Astrocyte (in vitro differentiated cells and primary cell): Measurements from ENCODE around the gene CENPS. TPM values are rescaled to one million over a fixed set of nuclear protein-coding genes. Genes with fewer than 3 reads are reported as not detected.

Experiments
- DNase-seq: peaks from one replicate; pipeline ENCODE4 v3.0.0-alpha.2; 2010; ENCODE audit warnings: low read depth
- FAIRE-seq: peaks from 2 replicates; lab custom pipeline; 2011; peaks lifted over from hg19 to GRCh38; lab: Jason Lieb, UNC
- H2AFZ ChIP-seq: 2 replicates; pipeline ENCODE4 v1.6.0; 2012; ENCODE audit warnings: low read depth, low read length, inconsistent platforms
- H3K27ac ChIP-seq: 2 replicates; pipeline ENCODE4 v1.5.1; 2011; ENCODE audit warnings: low read depth, low read length, inconsistent platforms
- H3K27me3 ChIP-seq: 2 replicates; pipeline ENCODE4 v1.6.0; 2011; ENCODE audit warnings: low read length, inconsistent platforms; ENCODE audit not compliant: insufficient read depth
- H3K36me3 ChIP-seq: 2 replicates; pipeline ENCODE4 v1.5.1; 2011; ENCODE audit warnings: low read length, inconsistent platforms; ENCODE audit not compliant: insufficient read depth
- H3K4me1 ChIP-seq: 2 replicates; pipeline ENCODE4 v1.5.1; 2011; ENCODE audit warnings: low read length, inconsistent platforms; ENCODE audit not compliant: insufficient read depth
- H3K4me2 ChIP-seq: 2 replicates; pipeline ENCODE4 v1.6.0; 2012; ENCODE audit warnings: low read length, inconsistent platforms
- H3K4me3 ChIP-seq: 2 replicates; pipeline ENCODE4 v1.5.1; 2011; ENCODE audit warnings: low read depth, mild to moderate bottlenecking, low read length, inconsistent platforms; ENCODE audit not compliant: insufficient read depth
- H3K79me2 ChIP-seq: 2 replicates; pipeline ENCODE4 v1.6.0; 2012; ENCODE audit warnings: mild to moderate bottlenecking, low read length, inconsistent platforms; ENCODE audit not compliant: insufficient read depth
- H3K9ac ChIP-seq: 2 replicates; pipeline ENCODE4 v1.6.0; 2012; ENCODE audit warnings: mild to moderate bottlenecking, low read length, inconsistent platforms
- H3K9me3 ChIP-seq: 2 replicates; pipeline ENCODE4 v1.5.1; 2012; ENCODE audit warnings: low read depth, mild to moderate bottlenecking, low read length, inconsistent platforms; ENCODE audit not compliant: insufficient read depth
- H4K20me1 ChIP-seq: 2 replicates; pipeline ENCODE4 v1.6.0; 2012; ENCODE audit warnings: low read length, inconsistent platforms; ENCODE audit not compliant: insufficient read depth
- H3K27ac Mint-ChIP-seq: one replicate; pipeline ENCODE4 v1.8.0; 2021; ENCODE audit warnings: mild to moderate bottlenecking, mixed read lengths; ENCODE audit not compliant: unreplicated experiment
- H3K27me3 Mint-ChIP-seq: one replicate; pipeline ENCODE4 v1.8.0; 2021; ENCODE audit warnings: low read depth, mixed read lengths; ENCODE audit not compliant: unreplicated experiment
- H3K36me3 Mint-ChIP-seq: one replicate; pipeline ENCODE4 v1.8.0; 2021; ENCODE audit warnings: low read depth, mixed read lengths; ENCODE audit not compliant: unreplicated experiment
- H3K4me1 Mint-ChIP-seq: one replicate; pipeline ENCODE4 v1.8.0; 2021; ENCODE audit warnings: low read depth, mixed read lengths; ENCODE audit not compliant: unreplicated experiment
- H3K4me3 Mint-ChIP-seq: one replicate; pipeline ENCODE4 v1.8.0; 2021; ENCODE audit warnings: mild to moderate bottlenecking, moderate library complexity, mixed read lengths; ENCODE audit not compliant: unreplicated experiment
- H3K9me3 Mint-ChIP-seq: one replicate; pipeline ENCODE4 v1.8.0; 2021; ENCODE audit warnings: mild to moderate bottlenecking, mixed read lengths; ENCODE audit not compliant: unreplicated experiment
- CTCF ChIP-seq: IDR thresholded peaks from 2 replicates; pipeline ENCODE4 v1.5.1; 2011; ENCODE audit warnings: low read depth, mild to moderate bottlenecking, inconsistent platforms, low read length, moderate library complexity; ENCODE audit not compliant: insufficient read depth
- EZH2 ChIP-seq: IDR thresholded peaks from 2 replicates; pipeline ENCODE4 v1.6.1; 2012; ENCODE audit warnings: mild to moderate bottlenecking, low read length, inconsistent platforms; ENCODE audit not compliant: insufficient read depth
- total RNA-seq: library from RNA; stranded (reverse); gene quantifications from 2 replicates; pipeline ENCODE4 v1.2.1, GENCODE V29; 2021

CENPS gene
- total RNA-seq, 1 donor from 2014 or later = 9.0 TPM

GRCh38 chr1:10383630-10384029 lies 46.6 kb upstream of the CENPS start:
- Histone ChIP-seq H3K27me3 (no peaks in the 10 kb centered on the region), H2AFZ (no peak overlapping the region), H3K27ac (no peak overlapping the region), H4K20me1 (peaks cover 3% of the 10 kb centered on the region), H3K79me2 (no peaks in the 10 kb centered on the region), H3K9ac (no peak overlapping the region), H3K4me1 (peaks cover 22% of the 10 kb centered on the region), H3K9me3 (no peaks in the 10 kb centered on the region), H3K36me3 (no peaks in the 10 kb centered on the region), H3K4me3 (no peak overlapping the region), H3K4me2 (no peak overlapping the region)
- TF ChIP-seq CTCF (no peak), EZH2 (no peak)
- peaks cover 21% of the 10 kb centered on the region for H3K4me1 Mint-ChIP-seq
- H3K27ac Mint-ChIP-seq = no peak overlapping the region
- H3K4me3 Mint-ChIP-seq = no peak overlapping the region
- FAIRE-seq = no peak
- H3K36me3 Mint-ChIP-seq = peaks cover 5% of the 10 kb centered on the region
- no peaks in the 10 kb centered on the region for H3K27me3 Mint-ChIP-seq
- no peak for DNase-seq
- H3K9me3 Mint-ChIP-seq = peaks cover 2% of the 10 kb centered on the region

GRCh38 chr1:10384219-10384618 lies 46.0 kb upstream of the CENPS start:
- H3K27ac Mint-ChIP-seq = no peak overlapping the region
- H2AFZ ChIP-seq = no peak overlapping the region
- TF ChIP-seq CTCF (no peak), EZH2 (no peak)
- no peaks in the 10 kb centered on the region for H3K27me3 ChIP-seq
- no peak overlapping the region for H3K4me3 ChIP-seq
- peaks cover 19% of the 10 kb centered on the region for H3K4me1 Mint-ChIP-seq
- H3K4me3 Mint-ChIP-seq = no peak overlapping the region
- H3K9ac ChIP-seq = no peak overlapping the region
- H3K9me3 ChIP-seq = no peaks in the 10 kb centered on the region
- peaks cover 21% of the 10 kb centered on the region for H3K4me1 ChIP-seq
- no peak overlapping the region for H3K27ac ChIP-seq
- no peak for FAIRE-seq
- H4K20me1 ChIP-seq = peaks cover 3% of the 10 kb centered on the region
- no peak for DNase-seq
- no peaks in the 10 kb centered on the region for H3K27me3 Mint-ChIP-seq
- H3K79me2 ChIP-seq = no peaks in the 10 kb centered on the region
- H3K4me2 ChIP-seq = no peak overlapping the region
- peaks cover 5% of the 10 kb centered on the region for H3K36me3 Mint-ChIP-seq
- peaks cover 2% of the 10 kb centered on the region for H3K9me3 Mint-ChIP-seq
- H3K36me3 ChIP-seq = no peaks in the 10 kb centered on the region

DNA sequence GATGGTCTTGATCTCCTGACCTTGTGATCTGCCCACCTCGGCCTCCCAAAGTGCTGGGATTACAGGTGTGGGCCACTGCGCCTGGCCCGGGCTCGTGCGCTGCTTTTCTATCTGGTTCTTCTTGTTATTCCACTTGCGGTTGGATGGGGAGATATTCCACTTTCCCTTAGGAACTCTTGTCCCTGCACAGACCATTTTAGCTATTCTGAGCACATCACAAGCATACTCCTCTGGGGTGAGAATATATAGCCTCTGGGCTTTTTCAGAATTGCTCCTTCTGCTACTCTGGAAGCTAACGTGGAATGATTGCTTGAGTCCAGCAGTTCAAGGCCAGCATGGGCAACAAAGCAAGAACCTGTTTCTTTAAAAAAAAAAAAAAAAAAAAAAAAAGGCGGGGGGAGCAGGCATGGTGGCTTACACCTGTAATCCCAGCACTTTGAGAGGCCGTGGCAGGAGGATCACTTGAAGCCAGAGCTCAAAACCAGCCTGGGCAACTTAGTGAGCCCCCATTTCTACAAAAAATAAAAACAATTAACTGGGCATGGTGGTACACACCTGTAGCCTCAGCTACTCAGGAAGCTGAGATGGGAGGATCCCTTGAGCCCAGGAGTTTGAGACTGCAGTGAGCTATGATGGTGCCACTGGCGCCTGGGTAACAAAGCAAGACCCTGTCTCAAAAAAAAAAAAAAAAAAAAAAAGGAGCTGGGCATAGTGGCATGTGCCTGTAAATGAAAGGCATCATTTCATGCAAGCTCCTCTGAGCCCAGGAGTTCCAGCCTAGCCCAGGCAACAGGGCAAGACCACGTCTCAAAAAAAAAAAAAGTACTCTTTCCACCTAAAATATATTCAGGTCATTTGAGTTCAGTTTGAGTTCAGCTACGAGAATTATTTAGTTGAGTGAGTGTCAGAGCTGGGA lies 43.2 kb upstream of the CENPS start:
- Histone ChIP-seq H3K4me2 (peak overlapping the region; percentile 70), H3K27me3 (no peaks in the 10 kb centered on the region), H3K79me2 (no peaks in the 10 kb centered on the region), H3K9me3 (no peaks in the 10 kb centered on the region), H3K4me3 (no peak overlapping the region), H3K4me1 (peaks cover 14% of the 10 kb centered on the region), H4K20me1 (no peaks in the 10 kb centered on the region), H3K9ac (peak overlapping the region; percentile 55), H2AFZ (no peak overlapping the region), H3K27ac (peak overlapping the region; percentile 67), H3K36me3 (no peaks in the 10 kb centered on the region)
- Mint-ChIP-seq H3K27me3 (no peaks in the 10 kb centered on the region), H3K27ac (peak overlapping the region; percentile 41), H3K9me3 (peaks cover 2% of the 10 kb centered on the region), H3K4me1 (peaks cover 10% of the 10 kb centered on the region), H3K36me3 (peaks cover 5% of the 10 kb centered on the region), H3K4me3 (no peak overlapping the region)
- DNase-seq (no peak), FAIRE-seq (no peak)
- TF ChIP-seq EZH2 (no peak), CTCF (no peak)
